Keratinocyte (primary cell): ENCODE data around the gene PSMF1. TPM values are rescaled to one million over a fixed set of nuclear protein-coding genes. Genes with fewer than 3 reads are reported as not detected.

Experiments used
- DNase-seq: peaks from one replicate; pipeline ENCODE4 v3.0.0-alpha.2; 2011; ENCODE audit warnings: low read depth, missing footprints, low spot score
- FAIRE-seq: peaks from 2 replicates; lab custom pipeline; 2011; peaks lifted over from hg19 to GRCh38; lab: Jason Lieb, UNC
- H2AFZ ChIP-seq: 2 replicates; pipeline ENCODE4 v1.6.0; 2012; ENCODE audit warnings: low read length, control low read depth, inconsistent platforms; ENCODE audit not compliant: control insufficient read depth
- H3K27ac ChIP-seq: 2 replicates; pipeline ENCODE4 v1.5.1; 2011; ENCODE audit warnings: low read length; ENCODE audit not compliant: control insufficient read depth, insufficient read depth
- H3K27me3 ChIP-seq: 3 replicates; pipeline ENCODE4 v1.6.0; 2011; ENCODE audit warnings: low read length; ENCODE audit not compliant: control insufficient read depth, insufficient read depth; ENCODE audit errors: extremely low read depth
- H3K36me3 ChIP-seq, 2 experiments: 2 replicates in 1 of 2; 3 replicates in 1 of 2; pipeline ENCODE4 v1.5.1; 2011; ENCODE audit warnings: low read length in 2 of 2, mild to moderate bottlenecking in 1 of 2; ENCODE audit not compliant: control insufficient read depth in 2 of 2, insufficient read depth in 2 of 2; ENCODE audit errors: extremely low read depth in 1 of 2
- H3K4me1 ChIP-seq: 3 replicates; pipeline ENCODE4 v1.5.1; 2011; ENCODE audit warnings: low read length; ENCODE audit not compliant: control insufficient read depth, insufficient read depth; ENCODE audit errors: extremely low read depth
- H3K4me2 ChIP-seq: 3 replicates; pipeline ENCODE4 v1.6.0; 2011; ENCODE audit warnings: low read depth, low read length; ENCODE audit not compliant: control insufficient read depth, insufficient read depth; ENCODE audit errors: extremely low read depth
- H3K4me3 ChIP-seq, 3 experiments: fragments of 200-600 bp in 1 of 3; sonication (generic) in 1 of 3; 2 replicates in 2 of 3; 3 replicates in 1 of 3; pipeline ENCODE4 v1.5.1; 2011 to 2016; ENCODE audit warnings: low read length in 3 of 3, mild to moderate bottlenecking in 3 of 3, control low read depth in 2 of 3, inconsistent platforms in 1 of 3, low read depth in 1 of 3, mixed read lengths in 1 of 3, mixed run types in 1 of 3, moderate library complexity in 1 of 3; ENCODE audit not compliant: control insufficient read depth in 2 of 3, insufficient read depth in 2 of 3; ENCODE audit errors: extremely low read depth in 1 of 3
- H3K79me2 ChIP-seq: 2 replicates; pipeline ENCODE4 v1.6.0; 2012; ENCODE audit warnings: low read length; ENCODE audit not compliant: control insufficient read depth, insufficient read depth
- H3K9ac ChIP-seq: 3 replicates; pipeline ENCODE4 v1.6.0; 2011; ENCODE audit warnings: low read length; ENCODE audit not compliant: control insufficient read depth, insufficient read depth; ENCODE audit errors: extremely low read depth
- H3K9me1 ChIP-seq: 3 replicates; pipeline ENCODE4 v1.6.0; 2011; ENCODE audit warnings: low read length; ENCODE audit not compliant: control insufficient read depth, insufficient read depth; ENCODE audit errors: extremely low read depth
- H3K9me3 ChIP-seq: 2 replicates; pipeline ENCODE4 v1.5.1; 2012; ENCODE audit warnings: low read depth, low read length; ENCODE audit not compliant: control insufficient read depth
- H4K20me1 ChIP-seq: 3 replicates; pipeline ENCODE4 v1.6.0; 2011; ENCODE audit warnings: low read length; ENCODE audit not compliant: control insufficient read depth, insufficient read depth; ENCODE audit errors: extremely low read depth
- EZH2 ChIP-seq: IDR thresholded peaks from one replicate; pipeline ENCODE4 v1.6.1; 2012; ENCODE audit warnings: inconsistent platforms, mild to moderate bottlenecking, low read length, moderate library complexity
- dilution Hi-C: fragments of 300-500 bp; cut with MboI; formaldehyde crosslinking; loops from one replicate; pipeline ENCODE4 v1.7.0; 2020; ENCODE audit warnings: low sequenced_read_pairs; ENCODE audit not compliant: extremely low pct_ligation_motif_present
- polyA plus RNA-seq, 5 experiments: library from polyadenylated mRNA; depleted of rRNA in 3 of 5; stranded (reverse) in 3 of 5; stranded (forward) in 1 of 5; unstranded in 1 of 5; fragments of >200 nt; gene quantifications; 1 replicate in 1 of 5; 2 replicates in 3 of 5; 3 replicates in 1 of 5; pipeline versions ENCODE4 v1.2.1 to v1.2.3, GENCODE V29; 2011 to 2012; ENCODE audit warnings: missing spikeins in 2 of 5, low read depth in 1 of 5, low replicate concordance in 1 of 5
- TF ChIP-seq, protein P1 (sequence below), 3 experiments: IDR thresholded peaks in 1 of 3; conservative IDR thresholded peaks in 1 of 3; optimal IDR thresholded peaks in 1 of 3; 2 replicates in 2 of 3; 3 replicates in 1 of 3; pipeline versions ENCODE3 to v1.5.1; 2011; ENCODE audit warnings: low read length in 3 of 3, mild to moderate bottlenecking in 3 of 3, moderate library complexity in 2 of 3, control low read depth in 1 of 3, inconsistent platforms in 1 of 3; ENCODE audit not compliant: insufficient read depth in 2 of 3; ENCODE audit errors: extremely low read depth in 1 of 3

PSMF1 gene
- polyA plus RNA-seq, 1 donor (not counting 4 experiments of a cell fraction or from before 2014, with no cell fraction given) = 58.5 TPM

GRCh38 chr20:1163653-1164052 is 45.3 kb downstream of the PSMF1 start:
- no peak for DNase-seq
- H3K4me3 ChIP-seq = no peak overlapping the region
- no peak overlapping the region for H3K4me2 ChIP-seq
- H3K9ac ChIP-seq = no peak overlapping the region
- H3K27ac ChIP-seq = no peak overlapping the region
- dilution Hi-C loops = no loop called here
- peaks cover 38 to 41% of the 10 kb centered on the region in 2 experiments for H3K36me3 ChIP-seq
- no peaks in the 10 kb centered on the region for H4K20me1 ChIP-seq
- FAIRE-seq = no peak
- H3K9me3 ChIP-seq = no peaks in the 10 kb centered on the region
- H3K27me3 ChIP-seq = no peaks in the 10 kb centered on the region
- no peak overlapping the region for H2AFZ ChIP-seq
- no peaks in the 10 kb centered on the region for H3K4me1 ChIP-seq
- H3K79me2 ChIP-seq = no peaks in the 10 kb centered on the region
- TF ChIP-seq, protein P1, sequence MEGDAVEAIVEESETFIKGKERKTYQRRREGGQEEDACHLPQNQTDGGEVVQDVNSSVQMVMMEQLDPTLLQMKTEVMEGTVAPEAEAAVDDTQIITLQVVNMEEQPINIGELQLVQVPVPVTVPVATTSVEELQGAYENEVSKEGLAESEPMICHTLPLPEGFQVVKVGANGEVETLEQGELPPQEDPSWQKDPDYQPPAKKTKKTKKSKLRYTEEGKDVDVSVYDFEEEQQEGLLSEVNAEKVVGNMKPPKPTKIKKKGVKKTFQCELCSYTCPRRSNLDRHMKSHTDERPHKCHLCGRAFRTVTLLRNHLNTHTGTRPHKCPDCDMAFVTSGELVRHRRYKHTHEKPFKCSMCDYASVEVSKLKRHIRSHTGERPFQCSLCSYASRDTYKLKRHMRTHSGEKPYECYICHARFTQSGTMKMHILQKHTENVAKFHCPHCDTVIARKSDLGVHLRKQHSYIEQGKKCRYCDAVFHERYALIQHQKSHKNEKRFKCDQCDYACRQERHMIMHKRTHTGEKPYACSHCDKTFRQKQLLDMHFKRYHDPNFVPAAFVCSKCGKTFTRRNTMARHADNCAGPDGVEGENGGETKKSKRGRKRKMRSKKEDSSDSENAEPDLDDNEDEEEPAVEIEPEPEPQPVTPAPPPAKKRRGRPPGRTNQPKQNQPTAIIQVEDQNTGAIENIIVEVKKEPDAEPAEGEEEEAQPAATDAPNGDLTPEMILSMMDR (optimal IDR thresholded peaks at IDR 0.05 in 1 of 3, IDR thresholded peaks at IDR 0.05 in 1 of 3, conservative IDR thresholded peaks at IDR 0.05 in 1 of 3; ENCODE audit: extremely low read depth in 1 of 3, insufficient read depth in 2 of 3, low read length in 3 of 3) = no peak
- no peak for TF ChIP-seq EZH2
- H3K9me1 ChIP-seq = no peaks in the 10 kb centered on the region

GRCh38 chr20:1164871-1165270 is 46.5 kb downstream of the PSMF1 start:
- no peak for DNase-seq
- peaks cover 44 to 45% of the 10 kb centered on the region in 2 experiments for H3K36me3 ChIP-seq
- no peaks in the 10 kb centered on the region for H3K4me1 ChIP-seq
- H3K9me1 ChIP-seq = no peaks in the 10 kb centered on the region
- H3K27ac ChIP-seq = no peak overlapping the region
- H3K9me3 ChIP-seq = no peaks in the 10 kb centered on the region
- H3K4me2 ChIP-seq = no peak overlapping the region
- no peak overlapping the region for H2AFZ ChIP-seq
- no peaks in the 10 kb centered on the region for H4K20me1 ChIP-seq
- no peaks in the 10 kb centered on the region for H3K27me3 ChIP-seq
- TF ChIP-seq EZH2 = no peak
- TF ChIP-seq, protein P1 (optimal IDR thresholded peaks at IDR 0.05 in 1 of 3, IDR thresholded peaks at IDR 0.05 in 1 of 3, conservative IDR thresholded peaks at IDR 0.05 in 1 of 3; ENCODE audit: extremely low read depth in 1 of 3, insufficient read depth in 2 of 3, low read length in 3 of 3) = no peak
- dilution Hi-C loops = no loop called here
- H3K9ac ChIP-seq = no peak overlapping the region
- H3K79me2 ChIP-seq = no peaks in the 10 kb centered on the region
- FAIRE-seq = no peak
- H3K4me3 ChIP-seq = no peak overlapping the region
